Measurements from ENCODE around the gene PLA2G6. TPM values are rescaled to one million over a fixed set of nuclear protein-coding genes. Genes with fewer than 3 reads are reported as not detected.
"Not testable (repeated sequence)": the region's sequence is repeated elsewhere in the genome, so short reads cannot be mapped to it uniquely, and the experiment has no call there.

Gene PLA2G6
- total and polyA plus RNA-seq, 2 of the 8 experiments (the other 6 are each of a cell fraction or from before 2014, with no cell fraction given) = 13.2 to 21.0 TPM

DNA sequence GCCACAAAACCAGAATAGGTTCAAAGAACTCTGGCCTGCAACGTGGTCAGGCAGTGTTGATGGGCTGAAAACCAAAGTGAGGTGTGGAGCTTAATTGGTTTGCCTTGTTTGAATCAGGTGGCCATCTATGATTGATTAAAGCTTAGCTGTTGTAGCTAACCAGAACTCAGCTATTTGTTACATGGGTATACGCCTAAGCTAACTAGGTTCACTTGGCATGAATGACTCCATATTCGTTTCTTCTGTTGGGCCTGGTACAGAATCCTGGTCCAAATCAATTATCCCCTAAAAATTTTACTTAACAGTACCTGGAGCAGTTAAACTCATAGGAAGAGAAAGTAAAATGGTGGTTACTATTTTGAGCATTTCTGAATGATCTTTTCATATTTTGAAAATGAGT lies 63.4 kb downstream of the PLA2G6 start (continued):
- TF ChIP-seq POU5F1 (IDR thresholded peaks at IDR 0.05; ENCODE audit: low read depth, low read length) (no peak), E2F6 (IDR thresholded peaks at IDR 0.05) (no peak), SIRT6 (IDR thresholded peaks at IDR 0.05; ENCODE audit: low read length) (no peak), ATF2 (IDR thresholded peaks at IDR 0.05; ENCODE audit: low read length) (no peak)

DNA sequence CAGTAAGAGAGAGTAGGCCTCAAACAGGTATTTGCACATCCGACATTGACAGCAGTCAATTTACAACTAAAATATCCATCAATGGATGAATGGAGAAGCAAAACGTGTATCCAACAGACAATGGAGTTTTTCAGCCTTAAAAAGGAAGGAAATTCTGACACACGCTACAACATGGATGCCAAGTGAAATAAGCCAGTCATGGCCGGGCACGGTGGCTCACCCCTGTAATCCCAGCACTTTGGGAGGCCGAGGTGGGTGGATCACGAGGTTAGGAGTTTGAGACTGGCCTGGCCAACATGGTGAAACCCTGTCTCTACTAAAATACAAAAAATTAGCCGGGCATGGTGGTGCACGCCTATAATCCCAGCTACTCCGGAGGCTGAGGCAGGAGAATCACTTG lies 64.1 kb downstream of the PLA2G6 start:
- H3K4me1 ChIP-seq (replicated peaks in 1 of 4; ENCODE audit: control insufficient read depth in 3 of 4, insufficient read depth in 4 of 4, low read length in 3 of 4); POLR2A ChIA-PET (ENCODE audit: partially characterized antibody); H2AFZ ChIP-seq (ENCODE audit: low read length); H3K79me1 ChIP-seq (ENCODE audit: low read depth, low read length); H4K91ac ChIP-seq (replicated peaks; ENCODE audit: insufficient read length, low read length); DNase-seq (ENCODE audit: low read depth in 1 of 2, low spot score in 2 of 2); H4K8ac ChIP-seq (ENCODE audit: extremely low read depth, insufficient read depth, low read length); H2BK12ac ChIP-seq (ENCODE audit: low read depth, low read length); H3K79me2 ChIP-seq (ENCODE audit: control insufficient read depth in 1 of 2, insufficient read depth in 2 of 2, low read length in 2 of 2); H3K56ac ChIP-seq (replicated peaks; ENCODE audit: insufficient read length, low read depth, low read length); H3K9me3 ChIP-seq (ENCODE audit: insufficient read depth in 2 of 2, low read depth in 1 of 2, low read length in 1 of 2); H3K23ac ChIP-seq (ENCODE audit: insufficient read length); H2BK20ac ChIP-seq (ENCODE audit: low read length); H3K23me2 ChIP-seq (ENCODE audit: low read depth, low read length); H2BK120ac ChIP-seq (replicated peaks; ENCODE audit: low read depth, low read length); H3K9ac ChIP-seq (replicated peaks in 1 of 4; ENCODE audit: extremely low read depth in 1 of 4, low read depth in 3 of 4, low read length in 3 of 4); FAIRE-seq; H3K18ac ChIP-seq (ENCODE audit: extremely low read depth, low read length); H3K4ac ChIP-seq (replicated peaks; ENCODE audit: insufficient read length, low read depth, low read length); H3K27ac ChIP-seq (ENCODE audit: low read depth, low read length); H4K5ac ChIP-seq (ENCODE audit: insufficient read length, low read depth, low read length); H3K27me3 ChIP-seq (replicated peaks in 1 of 4; ENCODE audit: control insufficient read depth in 3 of 4, extremely low read depth in 1 of 4, insufficient read depth in 3 of 4, low read length in 3 of 4); H3K4me2 ChIP-seq (ENCODE audit: insufficient read depth in 1 of 2, low read depth in 2 of 2, low read length in 2 of 2); H2BK5ac ChIP-seq (ENCODE audit: low read depth, low read length); H4K20me1 ChIP-seq (replicated peaks in 1 of 2; ENCODE audit: control insufficient read depth in 1 of 2, insufficient read depth in 2 of 2, low read length in 2 of 2); H3K14ac ChIP-seq (ENCODE audit: insufficient read length); H2AK5ac ChIP-seq (ENCODE audit: low read depth, low read length); H2BK15ac ChIP-seq (ENCODE audit: low read length); H3K36me3 ChIP-seq (ENCODE audit: control insufficient read depth in 2 of 4, insufficient read depth in 4 of 4, low read length in 3 of 4); H3K4me3 ChIP-seq (ENCODE audit: extremely low read depth in 1 of 4, insufficient read depth in 2 of 4, low read depth in 3 of 4, low read length in 4 of 4): not testable (repeated sequence)
- CTCF ChIA-PET (ENCODE audit: partially characterized antibody) = interaction anchor here (0.7 to 2.2 kb wide), 3 partner anchors 18 to 75 kb away, joined by 3 to 7 read pairs (median 6); no protein-coding TSS in a partner anchor
- 89% methylated on average over 10 of the region's 10 CpGs; no CpG with 5 or more reads in 1 of the 2 experiments for WGBS, 2 experiments (ENCODE audit: extremely low coverage in 1 of 2, insufficient coverage in 1 of 2, insufficient read length in 1 of 2, insufficient replicate concordance in 2 of 2, low coverage in 1 of 2, low lambda C conversion rate in 2 of 2, missing lambda C conversion rate in 1 of 2)
